Upper lobe of left lung (tissue), 6 donors: ENCODE measurements around the gene TRIM14. TPM values are rescaled to one million over a fixed set of nuclear protein-coding genes. Genes with fewer than 3 reads are reported as not detected.

Experiments
- ATAC-seq, 2 donors: fragments of 200-7000 bp; cut with Tn5 transposase; one replicate each; pipeline ENCODE4 v1.9.1; 2022; ENCODE audit warnings: mild to moderate bottlenecking in 2 of 2, moderate library complexity in 2 of 2; ENCODE audit not compliant: low FRiP score in 2 of 2
- DNase-seq, 2 donors: peaks; one replicate each; pipeline ENCODE4 v3.0.0-alpha.2; 2019 to 2020
- H3K27ac ChIP-seq, 4 donors: fragments of 200-600 bp; sonication (generic); one replicate each; pipeline ENCODE4 v1.5.1; 2016 to 2019
- H3K27me3 ChIP-seq, 4 donors: fragments of 200-600 bp; sonication (generic); one replicate each; pipeline ENCODE4 v1.5.1; 2017 to 2019
- H3K36me3 ChIP-seq, 4 donors: fragments of 200-600 bp; sonication (generic); one replicate each; pipeline ENCODE4 v1.5.1; 2016 to 2019
- H3K4me1 ChIP-seq, 4 donors: fragments of 200-600 bp; sonication (generic); one replicate each; pipeline ENCODE4 v1.5.1; 2018 to 2019
- H3K4me3 ChIP-seq, 4 donors: fragments of 200-600 bp; sonication (generic); one replicate each; pipeline ENCODE4 v1.5.1; 2017 to 2019; ENCODE audit warnings: mild to moderate bottlenecking in 2 of 4, moderate library complexity in 1 of 4
- H3K9me3 ChIP-seq, 4 donors: fragments of 200-600 bp; sonication (generic); one replicate each; pipeline ENCODE4 v1.5.1; 2018 to 2019
- EP300 ChIP-seq, 4 donors: sonication (generic); formaldehyde crosslinking; IDR thresholded peaks; one replicate each; pipeline ENCODE4 v1.5.1; 2017; ENCODE audit warnings: antibody characterized with exemption in 4 of 4, control low read depth in 2 of 4
- POLR2A ChIP-seq, 4 donors: fragments of 450-650 bp; IDR thresholded peaks; one replicate each; pipeline ENCODE4 v1.5.1; 2016 to 2017; ENCODE audit warnings: antibody characterized with exemption in 4 of 4, mild to moderate bottlenecking in 2 of 4
- POLR2AphosphoS5 ChIP-seq, 2 donors: sonication (generic); formaldehyde crosslinking; IDR thresholded peaks; one replicate each; pipeline ENCODE4 v1.5.1; 2017; ENCODE audit warnings: antibody characterized with exemption in 2 of 2
- WGBS, 2 donors: methylation state at CpG; one replicate each; pipeline ENCODE4 v1.1.5; 2017 to 2018; 5-methylcytosine and 5-hydroxymethylcytosine counted together
- total RNA-seq, 6 donors: library from RNA; depleted of rRNA in 4 of 6; stranded (reverse); fragments of >200 nt in 4 of 6; gene quantifications; one replicate each; pipeline versions ENCODE4 v1.1.0 to v1.2.1, GENCODE V29; 2016 to 2021
- TF ChIP-seq, protein P1 (sequence below), 6 experiments: fragments of 450-650 bp in 4 of 6; fragments of 200-600 bp in 2 of 6; sonication (generic) in 2 of 6; IDR thresholded peaks; one replicate each; pipeline ENCODE4 v1.5.1; 2016 to 2019; ENCODE audit warnings: antibody characterized with exemption in 6 of 6
- donor health status: DM: no; HTN: no; CAD: no; lungs with moderate emphysema.
- donor health status: DM: no; HTN: yes; CAD: no; lungs with severe emphysema.

The TRIM14 gene
- total RNA-seq, 6 donors from 2014 or later: 28.6 to 52.1 (median 46.2) TPM

DNA sequence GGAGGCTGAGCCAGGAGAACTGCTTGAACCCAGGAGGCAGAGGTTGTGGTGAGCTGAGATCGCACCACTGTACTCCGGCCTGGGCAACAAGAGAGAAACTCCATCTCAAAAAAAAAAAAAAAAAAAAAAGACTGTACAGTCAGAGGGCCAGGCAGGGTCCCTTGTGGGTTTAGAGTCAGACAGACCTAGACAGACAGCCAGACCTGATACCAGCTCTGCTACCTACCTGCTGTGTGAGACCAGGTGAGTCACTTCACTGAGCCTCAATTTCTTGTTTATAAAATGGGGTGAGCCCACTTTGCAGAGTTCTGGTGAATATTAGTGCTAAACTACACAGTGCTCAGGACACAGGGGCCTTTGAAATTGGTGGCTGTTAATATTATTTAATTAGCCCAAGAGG, 19.7 kb downstream of the TRIM14 start:
- Histone ChIP-seq H3K4me3 (no peak overlapping the region), H3K36me3 (peaks cover 0 to 40% (median 15%) of the 10 kb centered on the region in 4 donors), H3K9me3 (no peaks in the 10 kb centered on the region), H3K27ac (peak overlapping the region in 1 of 4 donors; percentile 52), H3K27me3 (no peaks in the 10 kb centered on the region), H3K4me1 (peaks cover 4 to 16% (median 15%) of the 10 kb centered on the region in 4 donors)
- WGBS, 2 donors: 100% methylated on average over 2 of the region's 2 CpGs
- no peak for DNase-seq
- ATAC-seq: no peak
- no peak for TF ChIP-seq EP300 (IDR thresholded peaks at IDR 0.05)
- TF ChIP-seq, protein P1, sequence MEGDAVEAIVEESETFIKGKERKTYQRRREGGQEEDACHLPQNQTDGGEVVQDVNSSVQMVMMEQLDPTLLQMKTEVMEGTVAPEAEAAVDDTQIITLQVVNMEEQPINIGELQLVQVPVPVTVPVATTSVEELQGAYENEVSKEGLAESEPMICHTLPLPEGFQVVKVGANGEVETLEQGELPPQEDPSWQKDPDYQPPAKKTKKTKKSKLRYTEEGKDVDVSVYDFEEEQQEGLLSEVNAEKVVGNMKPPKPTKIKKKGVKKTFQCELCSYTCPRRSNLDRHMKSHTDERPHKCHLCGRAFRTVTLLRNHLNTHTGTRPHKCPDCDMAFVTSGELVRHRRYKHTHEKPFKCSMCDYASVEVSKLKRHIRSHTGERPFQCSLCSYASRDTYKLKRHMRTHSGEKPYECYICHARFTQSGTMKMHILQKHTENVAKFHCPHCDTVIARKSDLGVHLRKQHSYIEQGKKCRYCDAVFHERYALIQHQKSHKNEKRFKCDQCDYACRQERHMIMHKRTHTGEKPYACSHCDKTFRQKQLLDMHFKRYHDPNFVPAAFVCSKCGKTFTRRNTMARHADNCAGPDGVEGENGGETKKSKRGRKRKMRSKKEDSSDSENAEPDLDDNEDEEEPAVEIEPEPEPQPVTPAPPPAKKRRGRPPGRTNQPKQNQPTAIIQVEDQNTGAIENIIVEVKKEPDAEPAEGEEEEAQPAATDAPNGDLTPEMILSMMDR (IDR thresholded peaks at IDR 0.05): no peak

DNA sequence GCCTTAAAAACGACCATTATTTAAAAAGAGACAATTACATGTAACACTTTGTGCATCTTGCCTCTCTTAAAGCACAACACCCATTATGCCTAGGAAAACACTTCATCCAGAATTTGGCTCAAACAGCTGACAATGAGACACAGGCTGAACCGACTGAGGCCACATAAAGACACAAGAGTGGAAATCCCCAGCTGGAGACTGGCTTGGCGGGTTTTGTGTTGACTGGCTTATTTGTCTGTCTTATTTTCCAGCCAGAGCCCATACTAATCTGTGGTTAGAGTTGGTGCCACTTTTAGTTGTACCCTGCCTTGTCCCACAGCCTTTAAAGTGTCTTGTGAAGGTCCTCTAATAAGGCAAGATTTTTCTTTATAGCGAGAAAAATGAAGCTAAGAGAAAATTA, 21.2 kb downstream of the TRIM14 start:
- no peak for TF ChIP-seq POLR2A (IDR thresholded peaks at IDR 0.05)
- TF ChIP-seq, protein P1 (IDR thresholded peaks at IDR 0.05): no peak
- no peak for TF ChIP-seq EP300 (IDR thresholded peaks at IDR 0.05)
- no peak for TF ChIP-seq POLR2AphosphoS5 (IDR thresholded peaks at IDR 0.05)
- ATAC-seq: no peak
- Histone ChIP-seq H3K27me3 (no peaks in the 10 kb centered on the region), H3K27ac (no peak overlapping the region), H3K9me3 (no peaks in the 10 kb centered on the region), H3K36me3 (peaks cover 0 to 46% (median 18%) of the 10 kb centered on the region in 4 donors), H3K4me1 (peaks cover 1 to 16% (median 10%) of the 10 kb centered on the region in 4 donors), H3K4me3 (no peak overlapping the region)
- WGBS, 2 donors: 72 to 74% methylated on average over 4 of the region's 4 CpGs
- no peak for DNase-seq

DNA sequence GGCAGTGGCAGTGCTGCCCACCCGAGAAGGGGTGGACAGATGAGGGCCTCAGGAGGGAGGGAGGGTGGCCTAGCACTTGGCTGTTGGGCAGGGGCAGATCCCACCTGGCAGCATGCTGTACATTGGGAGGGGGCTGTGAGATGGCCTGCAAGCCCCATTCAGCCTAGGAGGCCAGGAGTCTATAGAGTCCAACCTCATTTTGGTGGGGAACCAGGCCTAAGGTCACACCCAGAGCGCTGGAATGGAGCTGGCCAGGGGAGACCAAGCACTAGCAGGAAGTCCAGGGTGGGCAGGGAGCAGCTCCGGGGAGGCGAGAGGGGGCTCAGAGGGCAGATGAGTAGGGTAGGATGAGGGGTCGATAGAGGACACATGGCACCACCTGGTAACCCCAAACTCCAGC, 22.9 kb downstream of the TRIM14 start:
- TF ChIP-seq, protein P1 (IDR thresholded peaks at IDR 0.05): no peak
- TF ChIP-seq EP300 (IDR thresholded peaks at IDR 0.05) (no peak), POLR2A (IDR thresholded peaks at IDR 0.05) (no peak), POLR2AphosphoS5 (IDR thresholded peaks at IDR 0.05) (no peak)
- no peak for ATAC-seq
- Histone ChIP-seq H3K4me3 (no peak overlapping the region), H3K4me1 (peaks cover 0 to 5% (median 2%) of the 10 kb centered on the region in 4 donors), H3K27me3 (no peaks in the 10 kb centered on the region), H3K9me3 (no peaks in the 10 kb centered on the region), H3K36me3 (peaks cover 0 to 46% (median 18%) of the 10 kb centered on the region in 4 donors), H3K27ac (no peak overlapping the region)
- WGBS, 2 donors: 97 to 99% methylated on average over 4 to 5 of the region's 5 CpGs
- no peak for DNase-seq

DNA sequence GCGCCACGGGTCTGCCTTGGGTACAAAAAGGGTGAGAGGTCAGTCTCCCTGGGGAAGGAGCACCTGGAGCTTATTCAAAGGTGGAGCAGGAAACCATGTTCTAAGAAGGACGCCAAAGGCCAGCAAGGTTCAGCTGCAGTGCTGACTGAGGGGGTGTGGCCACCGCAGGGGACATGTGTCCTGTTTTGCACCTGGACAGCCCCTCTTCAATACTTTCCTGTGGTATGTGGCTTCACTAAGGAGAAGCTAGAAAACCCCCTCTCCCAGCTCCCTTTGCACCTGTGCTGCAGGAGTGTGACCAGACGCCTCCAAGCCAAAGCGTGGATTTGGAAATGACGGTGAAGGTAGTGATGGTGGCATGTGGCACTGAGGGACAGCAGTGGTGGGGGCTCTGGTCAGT, 23.6 kb downstream of the TRIM14 start:
- Histone ChIP-seq H3K4me3 (no peak overlapping the region), H3K27me3 (no peaks in the 10 kb centered on the region), H3K9me3 (no peaks in the 10 kb centered on the region), H3K27ac (no peak overlapping the region), H3K4me1 (peaks cover 0 to 5% (median 0%) of the 10 kb centered on the region in 4 donors), H3K36me3 (peaks cover 0 to 46% (median 18%) of the 10 kb centered on the region in 4 donors)
- ATAC-seq (no peak), DNase-seq (no peak)
- no peak for TF ChIP-seq POLR2A (IDR thresholded peaks at IDR 0.05)
- TF ChIP-seq, protein P1 (IDR thresholded peaks at IDR 0.05): no peak
- no peak for TF ChIP-seq POLR2AphosphoS5 (IDR thresholded peaks at IDR 0.05)
- TF ChIP-seq EP300 (IDR thresholded peaks at IDR 0.05): no peak
- 88 to 91% methylated on average over 6 to 7 of the region's 7 CpGs for WGBS, 2 donors

DNA sequence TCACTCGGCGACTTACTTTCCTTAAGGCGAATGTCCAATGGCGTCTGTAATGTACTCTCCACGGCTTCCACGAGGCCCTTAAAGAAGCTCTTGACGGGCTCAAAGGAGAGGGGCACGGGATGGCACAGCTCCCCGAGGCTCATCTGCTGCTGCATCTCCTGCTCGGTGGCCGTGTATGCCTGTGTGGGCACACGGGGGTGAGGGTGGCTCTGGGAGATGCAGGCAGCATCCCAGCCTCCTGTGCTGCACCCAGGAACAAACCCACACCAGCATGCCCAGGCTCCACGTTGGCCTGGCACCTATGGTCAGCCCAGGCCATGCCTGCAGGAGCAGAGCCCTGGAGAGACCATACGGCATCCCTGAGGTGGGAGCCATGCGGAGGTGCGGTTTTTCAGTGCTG, 24.2 kb downstream of the TRIM14 start:
- Histone ChIP-seq H3K36me3 (peaks cover 0 to 46% (median 18%) of the 10 kb centered on the region in 4 donors), H3K4me3 (no peak overlapping the region), H3K27me3 (no peaks in the 10 kb centered on the region), H3K4me1 (peaks cover 0 to 3% (median 0%) of the 10 kb centered on the region in 4 donors), H3K9me3 (no peaks in the 10 kb centered on the region), H3K27ac (no peak overlapping the region)
- no peak for ATAC-seq
- no peak for DNase-seq
- 90 to 93% methylated on average over 11 to 15 of the region's 16 CpGs for WGBS, 2 donors
- TF ChIP-seq POLR2A (IDR thresholded peaks at IDR 0.05): no peak
- TF ChIP-seq, protein P1 (IDR thresholded peaks at IDR 0.05): no peak
- no peak for TF ChIP-seq EP300 (IDR thresholded peaks at IDR 0.05)
- no peak for TF ChIP-seq POLR2AphosphoS5 (IDR thresholded peaks at IDR 0.05)
